GM20000 (cell line): ENCODE measurements around the gene LCN10.
A peak's percentile ranks its signal among the peaks of the same experiment; 100 is the strongest.

Experiments
- DNase-seq: peaks from one replicate; pipeline ENCODE4 v3.0.0; 2012; ENCODE audit warnings: low spot score
- CTCF ChIP-seq: IDR thresholded peaks from 2 replicates; pipeline ENCODE4 v1.5.1; 2012; ENCODE audit warnings: mild to moderate bottlenecking, control low read depth; ENCODE audit errors: extremely low read depth, missing control alignments

The LCN10 gene

GRCh38 chr9:136722093-136722968 is 20.4 kb downstream of the LCN10 start:
- no peak for DNase-seq
- TF ChIP-seq CTCF: no peak

- no peak for TF ChIP-seq CTCF
- DNase-seq: peak; percentile 36
These were observed 21.2 kb downstream of the LCN10 start for GRCh38 chr9:136721339-136722092.

- no peak for TF ChIP-seq CTCF
- DNase-seq: peak; percentile 46
These were observed 21.8 kb downstream of the LCN10 start for GRCh38 chr9:136720898-136721338.

- peak; percentile 42 for DNase-seq
- TF ChIP-seq CTCF: no peak
These were observed 22.4 kb downstream of the LCN10 start for GRCh38 chr9:136720251-136720897.

GRCh38 chr9:136719195-136719880 is 23.4 kb downstream of the LCN10 start:
- no peak for TF ChIP-seq CTCF
- DNase-seq: peak; percentile 60

GRCh38 chr9:136718345-136719194 is 24.2 kb downstream of the LCN10 start:
- DNase-seq: peak; percentile 32
- TF ChIP-seq CTCF: no peak
